Measurements from ENCODE around the gene CHL1.

DNA sequence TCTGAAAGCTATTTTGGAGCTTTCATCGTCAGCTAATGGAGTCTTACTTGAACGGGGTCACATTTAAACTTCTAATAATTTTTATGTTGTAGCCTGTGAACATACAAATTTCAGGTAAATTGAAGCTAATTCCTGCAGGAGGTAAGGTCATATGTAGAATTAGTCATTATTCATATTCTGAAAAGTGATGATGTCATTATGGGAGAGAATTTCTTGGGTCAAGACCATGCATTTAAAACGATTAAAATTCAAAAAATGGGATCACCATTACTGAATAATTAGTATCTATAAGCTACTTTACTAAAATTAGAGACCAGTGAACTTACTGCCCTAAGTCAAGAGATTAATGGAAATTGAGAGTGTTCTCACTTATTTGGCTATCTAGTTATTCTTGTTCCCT lies 120.4 kb downstream of the CHL1 start:
- TF ChIP-seq, protein P1, sequence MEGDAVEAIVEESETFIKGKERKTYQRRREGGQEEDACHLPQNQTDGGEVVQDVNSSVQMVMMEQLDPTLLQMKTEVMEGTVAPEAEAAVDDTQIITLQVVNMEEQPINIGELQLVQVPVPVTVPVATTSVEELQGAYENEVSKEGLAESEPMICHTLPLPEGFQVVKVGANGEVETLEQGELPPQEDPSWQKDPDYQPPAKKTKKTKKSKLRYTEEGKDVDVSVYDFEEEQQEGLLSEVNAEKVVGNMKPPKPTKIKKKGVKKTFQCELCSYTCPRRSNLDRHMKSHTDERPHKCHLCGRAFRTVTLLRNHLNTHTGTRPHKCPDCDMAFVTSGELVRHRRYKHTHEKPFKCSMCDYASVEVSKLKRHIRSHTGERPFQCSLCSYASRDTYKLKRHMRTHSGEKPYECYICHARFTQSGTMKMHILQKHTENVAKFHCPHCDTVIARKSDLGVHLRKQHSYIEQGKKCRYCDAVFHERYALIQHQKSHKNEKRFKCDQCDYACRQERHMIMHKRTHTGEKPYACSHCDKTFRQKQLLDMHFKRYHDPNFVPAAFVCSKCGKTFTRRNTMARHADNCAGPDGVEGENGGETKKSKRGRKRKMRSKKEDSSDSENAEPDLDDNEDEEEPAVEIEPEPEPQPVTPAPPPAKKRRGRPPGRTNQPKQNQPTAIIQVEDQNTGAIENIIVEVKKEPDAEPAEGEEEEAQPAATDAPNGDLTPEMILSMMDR (IDR thresholded peaks at IDR 0.05; ENCODE audit: borderline replicate concordance, extremely low read depth, low read length, poor library complexity, severe bottlenecking) = no peak
- TF ChIP-seq EZH2 (IDR thresholded peaks at IDR 0.05; ENCODE audit: borderline replicate concordance, low read depth, low read length, severe bottlenecking) = no peak

Data from DND-41 (cell line).